GM12873 (cell line): ENCODE measurements around the gene HSD17B8.

Source experiments
- TF ChIP-seq, protein P1 (sequence below): IDR thresholded peaks from 2 replicates; pipeline ENCODE4 v1.5.1; 2012; ENCODE audit warnings: low read depth, mild to moderate bottlenecking, moderate library complexity, low read length, control low read depth; ENCODE audit not compliant: insufficient read depth; ENCODE audit errors: missing control alignments

HSD17B8 gene

DNA sequence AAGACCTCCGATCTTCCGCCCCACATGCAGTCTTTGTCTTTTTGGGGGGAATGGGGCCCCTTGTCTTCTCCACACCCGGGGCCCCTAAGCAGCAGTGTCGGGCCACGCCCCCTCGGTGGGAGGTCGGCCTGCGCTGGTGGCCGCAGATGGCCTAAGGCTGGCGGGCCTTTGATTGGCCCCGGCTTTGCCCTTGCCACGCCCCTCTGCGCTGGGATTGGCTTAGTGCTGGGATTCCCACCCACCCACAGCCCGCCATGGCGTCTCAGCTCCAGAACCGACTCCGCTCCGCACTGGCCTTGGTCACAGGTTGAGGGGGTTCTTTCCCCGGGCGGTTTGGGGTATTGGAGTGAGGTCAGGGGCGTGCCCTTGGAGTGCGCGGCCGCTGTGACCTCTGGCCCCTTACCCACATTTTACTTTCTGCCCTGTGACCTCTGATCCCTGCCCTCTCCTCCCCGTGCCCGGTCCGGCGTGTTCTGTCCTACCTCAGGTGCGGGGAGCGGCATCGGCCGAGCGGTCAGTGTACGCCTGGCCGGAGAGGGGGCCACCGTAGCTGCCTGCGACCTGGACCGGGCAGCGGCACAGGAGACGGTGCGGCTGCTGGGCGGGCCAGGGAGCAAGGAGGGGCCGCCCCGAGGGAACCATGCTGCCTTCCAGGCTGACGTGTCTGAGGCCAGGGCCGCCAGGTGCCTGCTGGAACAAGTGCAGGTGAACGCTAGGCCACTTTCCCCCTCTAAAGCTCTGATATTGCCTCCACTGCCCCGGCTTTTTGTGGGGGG lies at the start of gene HSD17B8:
Gene HSD17B8, plus strand, starts transcription at position 241 of the 776 bp plus-strand sequence. Its CDS starts 14 bp downstream, at position 255.
- TF ChIP-seq, protein P1, sequence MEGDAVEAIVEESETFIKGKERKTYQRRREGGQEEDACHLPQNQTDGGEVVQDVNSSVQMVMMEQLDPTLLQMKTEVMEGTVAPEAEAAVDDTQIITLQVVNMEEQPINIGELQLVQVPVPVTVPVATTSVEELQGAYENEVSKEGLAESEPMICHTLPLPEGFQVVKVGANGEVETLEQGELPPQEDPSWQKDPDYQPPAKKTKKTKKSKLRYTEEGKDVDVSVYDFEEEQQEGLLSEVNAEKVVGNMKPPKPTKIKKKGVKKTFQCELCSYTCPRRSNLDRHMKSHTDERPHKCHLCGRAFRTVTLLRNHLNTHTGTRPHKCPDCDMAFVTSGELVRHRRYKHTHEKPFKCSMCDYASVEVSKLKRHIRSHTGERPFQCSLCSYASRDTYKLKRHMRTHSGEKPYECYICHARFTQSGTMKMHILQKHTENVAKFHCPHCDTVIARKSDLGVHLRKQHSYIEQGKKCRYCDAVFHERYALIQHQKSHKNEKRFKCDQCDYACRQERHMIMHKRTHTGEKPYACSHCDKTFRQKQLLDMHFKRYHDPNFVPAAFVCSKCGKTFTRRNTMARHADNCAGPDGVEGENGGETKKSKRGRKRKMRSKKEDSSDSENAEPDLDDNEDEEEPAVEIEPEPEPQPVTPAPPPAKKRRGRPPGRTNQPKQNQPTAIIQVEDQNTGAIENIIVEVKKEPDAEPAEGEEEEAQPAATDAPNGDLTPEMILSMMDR: no peak

DNA sequence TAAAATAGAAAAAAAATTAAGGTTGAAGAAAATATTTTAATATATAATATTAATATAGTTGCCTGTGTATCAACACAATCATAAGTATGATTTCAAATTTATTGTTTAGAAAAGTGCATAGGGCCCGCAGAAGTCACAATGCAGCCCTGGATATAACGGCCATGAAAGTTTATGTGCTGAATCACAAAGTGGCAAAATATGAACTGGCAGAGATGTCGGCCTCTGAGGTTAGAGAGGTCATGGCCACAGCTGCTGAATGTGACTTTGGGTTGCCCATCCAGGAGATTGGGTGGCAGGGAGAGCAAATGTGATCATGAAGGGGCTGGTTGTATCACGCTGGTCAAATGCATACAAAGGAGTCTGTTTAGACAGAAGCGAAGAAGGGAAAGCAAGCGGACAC lies 47.9 kb upstream of the HSD17B8 start:
- TF ChIP-seq, protein P1: no peak

DNA sequence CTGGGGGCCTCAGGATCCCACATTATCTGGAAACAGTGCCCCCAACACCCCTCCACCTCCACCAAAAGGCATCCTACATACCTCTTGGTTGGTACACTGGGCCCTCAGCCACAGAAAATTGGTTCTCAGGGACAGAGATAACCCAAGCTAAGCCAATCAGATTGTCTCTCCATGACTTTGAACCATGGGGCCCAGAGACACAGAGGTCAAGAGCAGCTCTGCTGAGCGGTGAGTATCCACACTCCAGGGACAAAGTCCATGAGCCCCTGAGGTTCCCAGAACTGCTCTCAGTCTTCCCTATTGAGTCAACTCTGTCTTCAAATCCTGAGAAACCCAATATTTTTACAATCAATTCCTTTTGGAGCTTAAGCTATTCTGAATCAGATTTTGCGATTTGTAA lies 47.5 kb upstream of the HSD17B8 start:
- TF ChIP-seq, protein P1: no peak

DNA sequence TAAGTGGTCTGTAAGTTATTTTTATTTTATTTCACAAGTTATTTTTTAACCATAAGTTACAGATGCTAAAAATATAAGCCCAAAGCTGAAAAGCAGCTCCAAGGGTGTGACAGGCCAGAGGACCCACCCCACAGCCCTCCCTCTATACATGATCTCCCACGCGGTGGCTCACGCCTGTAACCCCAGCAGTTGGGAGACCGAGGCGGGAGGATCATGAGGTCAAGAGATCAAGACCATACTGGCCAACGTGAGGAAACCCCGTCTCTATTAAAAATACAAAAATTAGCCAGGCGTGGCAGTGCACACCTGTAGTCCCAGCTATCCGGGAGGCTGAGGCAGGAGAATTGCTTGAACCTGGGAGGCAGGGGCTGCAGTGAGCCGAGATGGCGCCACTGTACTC lies 44.4 kb upstream of the HSD17B8 start:
- TF ChIP-seq, protein P1: no peak

DNA sequence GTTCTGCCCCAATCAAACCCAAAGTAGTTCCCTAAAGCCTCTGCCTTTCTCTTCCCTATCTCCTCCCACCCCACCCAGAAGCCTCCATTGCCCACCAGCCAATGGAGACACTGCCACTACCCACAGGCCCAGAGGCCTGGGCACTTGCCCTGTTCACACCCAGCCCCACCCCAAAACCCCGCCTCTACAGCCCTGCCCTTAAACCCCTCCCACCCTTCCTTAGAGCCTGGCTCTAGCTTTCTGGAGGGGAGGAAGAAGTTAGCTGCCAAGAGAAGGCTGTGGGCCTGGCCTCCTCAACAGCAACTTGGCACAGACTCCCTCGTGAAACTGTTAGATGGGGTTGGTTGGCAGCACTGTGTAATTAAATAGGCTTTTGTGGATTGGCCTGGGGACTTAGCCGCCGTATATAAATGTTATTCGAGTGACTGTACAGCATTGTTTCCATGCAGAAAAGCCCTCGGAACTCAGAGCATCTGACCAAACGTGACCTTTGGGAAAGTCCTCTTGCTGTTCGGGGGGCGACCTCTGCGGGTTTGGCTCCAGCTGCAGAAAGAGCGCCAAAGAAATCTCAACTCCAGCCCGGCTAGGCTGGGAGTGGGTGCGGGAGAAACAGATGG lies 43.6 kb upstream of the HSD17B8 start:
- TF ChIP-seq, protein P1: no peak

DNA sequence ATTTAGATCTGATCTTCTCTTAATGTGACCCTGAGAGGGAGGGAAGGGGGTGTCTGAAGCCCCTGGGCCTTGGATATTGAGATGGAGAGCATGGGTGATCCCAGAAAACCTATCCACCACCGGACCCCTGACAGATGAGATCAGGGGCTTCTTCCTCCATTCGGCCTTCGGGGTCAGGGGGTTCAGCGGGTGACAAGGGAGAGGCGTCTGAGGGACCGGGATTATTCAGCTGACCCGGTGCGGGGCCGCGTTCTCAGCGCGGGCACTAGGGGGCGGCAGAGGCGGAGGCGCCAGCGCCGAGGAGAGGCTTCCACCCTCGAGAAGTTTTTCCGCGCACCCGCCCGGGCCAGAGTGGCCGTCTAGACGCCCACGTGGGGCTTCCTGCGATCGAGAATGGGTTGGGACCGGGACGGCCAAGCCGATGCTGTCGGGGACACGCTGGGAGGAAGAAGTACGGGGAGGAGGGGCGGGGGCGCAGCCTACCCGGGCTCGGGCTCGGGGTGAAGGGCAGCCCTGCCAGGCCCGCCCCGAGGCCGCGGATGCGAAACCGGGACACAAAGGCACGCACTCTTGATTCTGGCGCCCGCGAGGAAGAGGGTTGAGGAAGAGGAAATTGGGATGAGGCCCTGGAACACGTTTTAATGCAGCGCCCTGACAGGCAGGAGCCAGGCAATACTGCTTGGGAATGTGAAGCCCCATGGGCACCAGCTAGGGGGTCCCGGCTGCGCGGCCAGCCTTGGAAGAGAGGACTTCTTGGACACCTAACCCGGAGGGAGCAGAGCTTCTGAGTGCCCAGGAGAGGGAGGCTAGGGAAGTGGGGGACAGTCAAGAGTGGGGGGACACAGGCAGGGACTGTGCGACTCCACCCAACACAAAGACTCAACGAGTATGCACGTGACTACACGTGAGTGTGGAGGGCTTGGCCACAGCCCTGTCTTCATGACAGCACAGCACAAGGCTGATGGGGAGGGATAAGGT lies 42.8 kb upstream of the HSD17B8 start:
- TF ChIP-seq, protein P1: peak; percentile 90

DNA sequence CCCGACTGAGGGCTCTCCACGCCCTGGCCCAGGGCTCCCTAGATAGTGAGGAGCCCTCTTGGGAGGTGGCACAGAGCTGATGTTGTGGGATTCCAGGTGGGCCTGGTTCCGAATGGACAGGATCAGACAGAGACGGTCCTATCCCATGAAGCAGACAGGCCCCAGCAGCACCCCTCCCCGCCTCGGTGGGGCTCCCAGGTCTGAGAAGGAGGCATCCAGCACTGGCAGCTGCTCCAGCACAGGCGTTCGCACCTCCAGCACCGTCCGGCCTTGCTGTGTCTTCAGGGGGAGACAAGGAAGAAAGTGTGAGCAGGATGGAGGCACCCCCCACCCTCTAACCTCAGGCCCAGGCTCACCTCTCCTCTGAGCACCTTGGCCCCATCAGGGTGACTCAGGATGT lies 40.9 kb upstream of the HSD17B8 start:
- TF ChIP-seq, protein P1: no peak
